Kidney capillary endothelial cell (primary cell): ENCODE results near the gene C10orf105.

Experiments
- DNase-seq: peaks from one replicate; pipeline ENCODE4 v3.0.0-alpha.2; 2018; ENCODE audit warnings: low spot score

C10orf105 gene

GRCh38 chr10:71751515-71752224, 32.1 kb upstream of the C10orf105 start:
- DNase-seq: no peak

DNA sequence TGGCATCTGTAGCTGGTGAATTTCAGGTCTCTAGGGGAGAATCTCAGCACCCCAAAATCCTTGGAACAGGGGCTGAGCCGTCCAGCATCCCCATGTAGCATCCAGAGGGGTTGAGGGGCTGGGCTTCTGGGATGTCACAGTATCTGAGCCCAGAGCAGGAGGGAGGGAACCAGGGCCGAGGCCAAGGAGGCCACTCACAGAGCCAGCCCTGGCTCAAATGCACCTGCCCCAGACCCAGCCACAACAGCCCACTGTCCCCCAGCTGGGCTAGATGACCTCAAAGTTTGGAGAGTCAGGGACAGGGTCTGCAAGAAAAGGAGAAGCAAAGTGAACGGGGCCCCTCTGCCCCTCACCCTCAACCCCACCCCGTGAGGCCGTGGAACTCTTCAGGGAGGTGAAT, 31.4 kb upstream of the C10orf105 start:
- DNase-seq: no peak

DNA sequence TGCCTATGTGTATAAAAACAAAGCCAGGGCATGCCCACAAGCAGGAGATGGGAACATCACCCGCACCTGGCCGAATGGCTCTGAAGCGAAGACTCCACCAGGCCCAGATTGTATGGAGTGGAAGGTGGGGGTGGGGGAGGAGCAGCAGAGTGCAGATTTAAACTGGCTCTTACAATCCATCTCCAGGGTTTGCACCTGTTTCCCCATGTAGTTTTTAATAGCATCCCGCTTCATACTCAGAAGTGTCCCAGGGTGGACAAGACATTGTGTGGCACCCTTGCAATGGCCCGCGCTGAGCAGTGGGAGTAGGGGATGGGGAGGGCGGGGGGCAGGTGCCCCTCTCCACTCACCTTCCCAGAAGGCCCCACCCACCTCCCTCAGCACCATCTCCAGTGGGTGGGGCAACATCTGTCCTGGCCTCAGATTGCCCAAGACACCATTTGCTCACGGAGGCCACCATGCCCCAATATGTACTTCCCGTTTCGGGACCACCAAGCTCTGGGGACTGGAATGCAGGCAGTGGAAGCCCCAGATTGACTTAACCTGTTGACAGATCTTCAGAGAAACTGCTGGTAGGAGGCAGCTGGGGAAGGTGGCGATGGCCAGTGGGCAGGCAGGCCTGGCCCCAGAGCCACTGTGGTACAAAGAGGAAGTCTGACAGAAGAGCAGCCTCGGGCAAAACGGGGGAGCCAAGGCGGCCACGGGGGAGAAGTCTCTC, 30.7 kb upstream of the C10orf105 start:
- DNase-seq: no peak

DNA sequence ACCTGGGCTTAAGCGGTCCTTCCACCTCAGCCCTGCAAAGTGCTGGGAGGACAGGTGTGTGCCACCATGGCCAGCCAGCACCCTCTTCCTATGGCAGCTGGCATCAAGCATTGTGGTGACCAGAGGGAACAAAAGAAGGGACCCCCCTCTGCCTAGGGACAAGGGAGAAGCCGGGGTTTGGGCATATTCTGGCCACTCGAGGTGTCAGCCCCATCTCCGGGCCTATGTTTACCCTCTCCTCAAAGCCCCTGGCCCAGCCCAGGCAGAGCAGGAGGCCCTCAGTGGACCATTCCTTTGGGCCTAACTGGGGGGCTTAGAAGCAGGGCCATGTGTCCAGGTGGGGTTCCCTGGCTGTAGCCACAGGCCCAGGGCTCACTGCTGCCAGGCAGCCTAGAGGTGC, 29.8 kb upstream of the C10orf105 start:
- no peak for DNase-seq

- no peak for DNase-seq
Observed at GRCh38 chr10:71748671-71749191, 29.2 kb upstream of the C10orf105 start.

DNA sequence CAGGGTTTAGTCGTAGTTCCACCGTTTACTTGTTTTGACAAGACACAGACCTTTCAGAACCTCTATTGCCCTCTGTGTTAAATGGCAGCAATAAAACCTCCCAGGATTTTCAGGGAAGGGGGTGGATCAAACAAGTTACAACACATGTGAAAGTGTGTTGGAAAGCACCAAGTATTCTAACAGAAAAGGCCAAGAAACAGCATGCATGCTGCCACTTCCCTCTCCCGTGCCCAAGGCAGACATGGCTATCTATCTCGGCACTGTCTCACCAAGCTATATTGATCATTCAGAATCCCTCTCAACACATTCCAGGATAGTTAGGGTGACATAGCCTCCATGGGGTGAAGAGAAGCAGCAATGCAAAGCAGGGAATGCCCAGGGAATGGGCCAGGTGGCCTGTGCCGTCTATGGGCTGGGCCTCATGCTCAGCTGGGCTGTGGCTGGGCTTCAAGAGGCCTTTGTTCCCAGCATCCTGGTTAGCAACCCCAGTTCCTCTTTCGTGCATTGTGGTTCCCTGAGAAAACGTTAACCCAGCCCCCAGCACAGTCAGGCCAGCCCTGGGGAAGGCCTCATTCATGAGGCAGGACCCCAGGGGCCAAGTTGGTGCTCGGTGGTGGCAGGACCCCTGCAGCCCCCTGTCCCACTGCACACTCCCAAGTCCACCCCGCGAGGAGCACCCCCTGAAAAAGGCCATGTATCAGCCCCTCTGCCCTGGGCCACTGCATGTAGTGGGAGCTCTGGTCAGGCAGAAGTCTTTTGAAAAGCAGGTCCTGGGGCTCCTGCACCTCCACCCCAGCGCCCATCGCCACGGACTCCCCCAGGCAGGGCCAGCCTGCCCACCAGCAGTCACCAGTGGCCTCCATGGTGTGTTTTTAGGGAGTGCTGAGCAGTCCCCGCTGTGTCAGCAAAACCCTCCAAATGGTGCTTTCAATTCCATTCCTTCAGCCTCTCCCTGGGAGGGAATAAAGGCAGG, 28.3 kb upstream of the C10orf105 start:
- DNase-seq: no peak

DNA sequence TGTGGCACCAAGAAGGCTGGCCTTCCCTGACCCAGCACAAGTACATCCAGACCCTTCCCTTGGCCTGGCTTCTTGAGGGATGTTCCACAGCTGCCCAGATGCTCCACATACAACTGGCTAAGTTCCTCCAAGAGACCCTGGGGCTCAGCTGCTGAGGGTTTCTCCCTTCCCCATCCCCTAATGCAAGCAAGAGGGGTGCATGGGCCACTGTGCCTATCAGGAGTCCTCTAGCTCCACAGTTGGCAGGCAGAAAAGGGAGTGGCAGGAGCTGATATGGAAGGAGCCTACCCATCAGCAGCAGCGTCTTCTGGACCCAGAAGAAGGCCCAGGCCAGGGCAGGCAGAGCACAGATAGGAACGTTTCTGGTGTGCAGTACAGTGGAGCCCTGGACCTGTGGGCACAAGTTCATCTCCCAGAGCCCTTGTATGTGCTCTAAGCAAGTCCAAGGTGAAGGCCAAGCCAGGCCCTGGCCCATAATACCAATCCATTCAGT, 27.5 kb upstream of the C10orf105 start:
- no peak for DNase-seq

DNA sequence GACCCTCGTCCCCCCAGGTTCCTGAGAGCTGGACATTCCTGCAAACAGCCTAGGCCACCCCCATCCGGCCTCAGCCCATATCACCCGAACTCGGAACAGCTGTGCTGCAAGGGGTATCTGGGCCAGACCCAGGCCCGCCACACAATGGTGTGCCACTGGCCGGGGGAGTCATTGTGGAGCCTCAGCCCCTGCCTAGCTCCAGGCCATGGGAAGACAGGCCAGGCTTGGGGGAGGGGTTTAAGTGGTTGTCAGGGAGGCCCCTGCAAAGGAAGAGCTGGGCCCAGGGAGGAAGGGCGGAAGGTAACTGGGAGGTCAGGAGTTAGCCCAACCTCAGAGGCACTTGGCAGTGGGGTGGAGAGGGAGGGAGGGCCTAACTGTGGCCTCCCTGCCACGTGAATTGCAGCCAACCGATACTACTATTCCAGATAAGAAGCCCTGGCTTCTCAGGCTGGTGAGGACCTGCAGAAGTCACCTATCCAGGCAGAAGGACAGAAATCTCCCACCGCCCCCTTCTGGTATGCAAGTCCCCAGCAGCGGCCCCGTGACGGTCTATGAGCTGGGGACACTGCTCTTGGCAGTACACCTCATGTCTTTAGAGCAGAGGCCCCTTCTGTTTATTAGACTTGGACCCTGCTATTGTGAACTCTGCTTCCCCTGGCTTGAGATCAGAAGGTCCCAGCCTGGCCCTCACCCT, 26.9 kb upstream of the C10orf105 start:
- no peak for DNase-seq

- no peak for DNase-seq
Observed at GRCh38 chr10:71745664-71746250, 26.2 kb upstream of the C10orf105 start.

- DNase-seq: no peak
Observed at GRCh38 chr10:71744897-71745663, 25.5 kb upstream of the C10orf105 start.

DNA sequence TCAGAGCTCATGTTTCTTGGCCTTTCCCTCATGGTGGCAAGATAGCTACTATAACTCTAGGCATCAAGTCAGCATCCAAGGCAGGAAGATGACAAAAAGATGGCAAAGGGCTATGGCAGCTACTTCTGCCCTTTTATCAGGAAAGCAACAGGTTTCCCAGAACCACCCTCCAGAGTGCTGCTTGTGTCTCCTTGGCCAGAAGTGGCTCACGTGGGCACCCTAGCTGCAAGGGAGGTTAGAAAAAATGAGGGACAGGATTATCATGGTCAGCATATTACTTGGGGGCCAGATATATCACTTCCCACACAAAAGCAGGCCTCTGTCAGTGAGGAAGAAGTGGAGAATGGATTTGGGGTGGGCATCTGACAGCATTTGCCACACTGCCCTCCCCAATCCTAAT, 24.3 kb upstream of the C10orf105 start:
- DNase-seq: no peak

DNA sequence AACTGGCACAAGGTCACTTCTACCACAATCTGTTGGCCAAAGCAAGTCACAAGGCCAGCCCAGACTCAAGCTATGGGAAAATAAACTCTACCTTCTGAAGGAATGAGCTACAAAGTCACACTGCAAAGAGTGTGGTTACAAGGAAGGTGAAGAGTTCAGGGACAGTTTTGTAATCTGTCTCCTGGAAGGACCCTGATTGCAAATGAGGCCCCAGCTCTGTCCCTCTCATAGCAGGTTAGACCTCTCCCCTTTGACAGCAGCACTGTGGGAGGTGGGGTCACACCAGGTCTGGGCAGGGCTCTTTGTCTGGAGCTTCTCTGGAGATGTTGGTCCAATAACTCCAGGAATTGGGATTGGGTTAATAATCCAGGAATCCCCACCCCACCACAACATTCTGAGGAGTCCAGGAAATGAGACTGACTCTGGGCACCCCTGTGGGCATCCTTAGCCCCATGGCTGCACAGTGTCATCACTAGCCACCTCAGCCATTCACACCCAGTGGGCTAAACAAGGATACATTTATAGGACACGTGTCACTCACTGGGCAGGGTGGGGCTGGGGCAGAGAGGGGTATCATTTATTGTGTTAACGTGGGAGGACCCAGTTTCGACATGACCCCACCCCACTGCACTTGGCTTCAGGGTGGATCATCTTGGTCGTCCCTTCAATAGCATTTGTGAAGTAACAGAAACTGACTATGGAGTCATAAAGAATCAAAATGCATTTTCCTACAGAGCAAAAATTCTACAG, 23.7 kb upstream of the C10orf105 start:
- no peak for DNase-seq

GRCh38 chr10:71742301-71743088, 22.9 kb upstream of the C10orf105 start:
- no peak for DNase-seq

DNA sequence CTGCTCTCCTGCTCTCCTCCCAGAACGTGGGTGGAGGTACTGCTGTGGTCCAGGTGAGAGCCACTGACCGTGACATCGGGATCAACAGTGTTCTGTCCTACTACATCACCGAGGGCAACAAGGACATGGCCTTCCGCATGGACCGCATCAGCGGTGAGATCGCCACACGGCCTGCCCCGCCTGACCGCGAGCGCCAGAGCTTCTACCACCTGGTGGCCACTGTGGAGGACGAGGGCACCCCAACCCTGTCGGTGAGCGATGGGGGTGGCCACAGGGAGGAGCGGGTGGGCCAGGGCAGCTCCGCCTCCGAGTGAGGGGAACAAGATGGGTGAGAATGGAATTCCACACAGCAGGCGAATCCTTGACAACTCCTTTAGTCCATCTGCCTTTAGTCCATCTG, 22.1 kb upstream of the C10orf105 start:
- DNase-seq: no peak

DNA sequence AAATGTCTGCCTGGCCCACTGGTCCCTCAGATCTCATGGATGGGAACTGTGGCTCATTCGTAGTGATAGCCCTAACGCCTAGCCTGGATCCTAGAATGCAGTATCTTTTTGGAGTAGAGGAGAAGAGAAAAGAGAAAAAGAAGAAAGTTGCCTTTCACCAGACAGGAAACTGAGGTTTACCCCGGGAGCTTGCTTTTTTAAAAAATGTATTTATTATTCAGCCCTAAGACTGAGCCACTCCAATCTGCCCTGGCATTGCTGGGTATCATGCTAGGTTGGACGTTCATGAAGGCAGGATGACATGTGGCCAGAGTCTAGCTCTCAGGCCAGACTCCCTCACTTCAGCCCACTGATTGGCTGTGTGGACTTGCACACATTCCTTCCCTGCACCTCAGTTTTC, 21.5 kb upstream of the C10orf105 start:
- no peak for DNase-seq

DNA sequence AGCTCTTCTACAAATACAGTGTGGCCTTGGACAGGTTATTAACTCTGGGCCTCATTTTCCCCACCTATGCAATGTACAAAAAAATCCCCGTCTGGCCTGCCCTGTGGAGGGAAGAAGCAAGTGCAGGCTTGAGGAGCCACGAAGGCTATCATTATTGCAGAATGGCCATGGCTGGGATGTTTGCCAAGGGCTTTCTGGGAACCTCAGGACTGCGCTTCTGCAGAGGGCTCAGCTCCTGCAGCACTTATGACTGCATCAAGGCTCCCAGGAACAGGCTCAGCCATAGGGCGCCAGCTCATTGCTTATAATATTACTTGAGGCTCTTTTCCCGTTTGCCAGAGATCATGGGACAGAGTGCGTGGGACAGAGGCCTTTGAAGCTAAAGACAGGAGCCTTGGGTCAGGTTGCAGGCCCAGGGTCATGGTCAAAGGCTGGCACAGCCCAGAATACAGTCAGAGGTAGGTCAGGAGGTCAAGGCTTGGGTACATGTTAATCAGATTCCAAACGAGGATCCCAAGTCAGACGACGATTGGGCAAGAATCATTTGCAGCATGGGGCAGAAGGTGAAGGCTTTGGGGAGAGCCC, 20.6 kb upstream of the C10orf105 start:
- DNase-seq: no peak

DNA sequence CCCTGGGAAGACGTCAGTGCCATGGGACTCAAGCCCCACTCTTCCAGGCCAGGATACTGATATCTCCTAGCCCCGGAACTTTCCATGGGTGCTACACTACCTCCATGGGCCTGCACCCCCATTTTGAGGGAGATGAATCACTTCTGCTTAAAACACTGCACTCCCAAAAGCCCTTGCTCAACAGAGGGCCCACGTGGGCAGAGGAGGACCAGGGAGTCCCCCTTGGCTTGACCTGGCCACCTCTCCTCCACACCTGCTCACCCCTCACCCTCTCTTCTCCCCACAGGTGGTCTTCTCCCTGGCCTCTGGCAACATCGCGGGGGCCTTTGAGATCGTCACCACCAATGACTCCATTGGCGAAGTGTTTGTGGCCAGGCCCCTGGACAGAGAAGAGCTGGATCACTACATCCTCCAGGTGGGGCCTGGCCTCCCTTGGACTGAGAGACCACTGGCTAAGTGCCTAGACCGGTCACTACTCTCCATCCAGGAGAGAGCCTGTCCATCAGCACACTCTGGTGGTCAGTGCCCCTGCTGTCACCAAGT, 19.9 kb upstream of the C10orf105 start:
- no peak for DNase-seq

DNA sequence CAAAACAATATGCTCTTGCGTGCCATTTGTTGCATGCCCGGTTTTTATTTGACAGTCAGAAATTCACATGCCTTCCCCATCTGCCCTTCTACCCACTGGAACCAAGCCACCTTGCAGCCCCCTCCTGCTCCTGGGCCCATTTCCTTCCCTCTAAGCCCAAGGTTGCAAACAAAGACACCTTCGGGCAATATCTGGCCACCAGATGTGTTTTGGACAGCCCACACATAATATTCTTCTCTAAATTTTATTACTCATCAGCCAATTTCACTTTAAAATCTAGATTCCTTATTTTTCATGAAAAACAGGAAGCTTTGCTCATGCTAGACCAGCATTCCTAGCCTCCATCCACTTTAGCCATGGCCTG, 18.2 kb upstream of the C10orf105 start:
- no peak for DNase-seq
